ENCODE data around the gene CNRIP1.
"Not testable (repeated sequence)": the region's sequence is repeated elsewhere in the genome, so short reads cannot be mapped to it uniquely, and the experiment has no call there.

Gene CNRIP1

GRCh38 chr2:68319398-68320117 lies at the start of gene CNRIP1:
CNRIP1 (minus strand) TSS chr2:68319949; CDS start chr2:68319400, 549 bp downstream.
- DNase-seq = no peak

DNA sequence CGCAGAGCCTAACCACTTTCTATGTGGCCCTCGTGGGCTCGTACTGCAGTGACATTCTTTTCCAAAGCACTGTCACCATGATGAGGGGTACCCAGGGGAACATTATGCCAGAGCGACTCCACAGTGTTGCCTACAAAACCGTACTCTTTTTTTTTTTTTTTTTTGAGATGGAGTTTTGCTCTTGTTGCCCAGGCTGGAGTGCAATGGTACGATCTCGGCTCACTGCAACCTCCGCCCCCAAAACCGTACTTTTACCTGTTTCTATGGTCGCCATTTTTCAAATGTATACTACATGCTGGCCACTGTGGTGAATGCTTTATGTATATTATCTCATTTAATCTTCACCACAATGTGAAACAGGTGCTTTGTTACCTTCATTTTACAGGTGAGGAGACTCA lies 49.6 kb upstream of the CNRIP1 start:
- DNase-seq = no peak

DNA sequence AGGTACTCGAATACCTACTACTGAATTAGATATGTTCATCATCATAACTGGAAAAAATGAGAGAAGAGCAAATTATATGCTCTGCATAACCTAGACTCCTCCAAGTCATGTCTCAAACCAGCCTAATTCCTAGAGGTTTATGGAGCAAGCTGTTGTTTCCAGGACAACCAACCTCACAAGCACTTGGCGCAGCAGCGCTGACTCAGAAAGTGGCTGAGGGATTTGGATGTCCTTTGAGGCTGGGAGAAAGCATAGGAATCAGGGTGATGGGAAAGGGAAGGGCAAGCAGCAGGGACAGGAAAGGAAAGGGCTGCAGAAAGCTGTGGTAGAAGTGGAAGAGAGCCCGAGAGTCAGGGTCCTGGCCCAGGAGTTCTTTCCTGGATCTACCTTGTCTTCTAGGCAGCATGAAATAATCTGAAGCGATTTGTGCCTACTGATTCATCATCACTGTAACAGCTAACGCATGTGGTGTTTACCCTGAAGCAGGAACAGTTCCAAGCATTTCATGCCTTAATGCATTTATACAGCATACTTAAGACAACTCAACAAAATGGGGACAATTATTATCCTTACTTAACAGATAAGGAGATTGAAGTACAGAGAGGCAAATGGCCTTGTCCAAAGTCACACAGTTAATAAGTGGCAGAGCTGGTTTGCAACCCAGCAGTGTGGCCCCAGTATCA lies 49.0 kb upstream of the CNRIP1 start:
- no peak for DNase-seq

DNA sequence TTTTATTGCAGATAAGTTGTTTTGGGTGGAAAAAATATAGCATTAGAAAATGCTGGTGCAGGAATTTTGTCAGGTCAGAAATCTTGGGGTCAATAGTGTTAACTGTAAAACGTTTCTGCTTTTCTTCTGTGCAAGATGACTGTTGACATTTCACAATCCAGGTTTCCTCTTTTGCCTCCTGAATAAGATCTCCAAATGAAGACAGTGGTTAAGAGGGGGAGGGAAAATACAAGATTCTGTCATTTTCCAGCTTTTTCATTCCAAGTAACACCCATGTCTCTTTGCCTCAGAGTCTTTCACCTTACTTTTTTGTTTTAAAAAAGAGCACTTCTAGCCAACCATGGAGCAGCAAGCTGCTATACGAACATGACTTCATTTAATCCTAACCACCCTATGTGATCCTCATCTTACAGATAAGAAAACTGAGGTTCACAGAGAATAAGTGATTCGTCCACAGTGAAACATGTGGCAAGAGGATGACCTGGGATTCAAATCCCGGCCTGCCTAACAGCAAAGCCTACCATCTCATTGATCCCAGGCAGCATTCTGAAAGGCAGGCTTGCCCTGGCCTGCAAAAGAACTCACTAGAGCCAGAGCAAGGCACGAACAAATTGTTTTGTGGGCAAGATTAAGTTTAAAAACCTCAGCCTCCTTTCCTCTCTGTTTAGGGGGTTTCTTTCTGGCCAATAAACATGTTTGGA lies 48.4 kb upstream of the CNRIP1 start:
- no peak for DNase-seq

DNA sequence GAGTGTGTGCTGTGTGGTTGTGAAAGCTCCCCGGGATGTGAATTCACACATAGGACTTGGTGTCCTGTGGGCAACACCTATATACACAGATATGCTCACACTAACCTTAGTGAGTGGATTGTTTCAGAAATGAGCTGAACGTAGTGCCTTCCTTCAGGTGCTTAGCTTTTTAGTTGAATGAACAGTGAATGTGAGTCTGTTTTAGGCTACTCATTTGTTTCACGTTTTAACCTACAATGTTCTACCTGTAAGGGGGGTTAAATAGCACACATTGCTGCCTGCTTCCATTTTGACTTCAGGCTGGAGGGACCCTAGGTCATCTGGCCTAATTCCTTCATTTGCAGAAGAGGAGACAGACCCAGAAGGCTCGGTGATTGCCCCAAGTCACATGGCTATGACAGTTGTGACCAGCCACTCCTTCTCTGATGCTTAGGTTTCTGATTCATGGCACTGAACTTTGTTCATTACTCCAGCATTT lies 46.4 kb upstream of the CNRIP1 start:
- DNase-seq = no peak

GRCh38 chr2:68365087-68365486 lies 45.3 kb upstream of the CNRIP1 start, which contains the start of gene PLEK:
PLEK (plus strand) TSS chr2:68365282; CDS start chr2:68365352, 70 bp downstream.
- DNase-seq = no peak

DNA sequence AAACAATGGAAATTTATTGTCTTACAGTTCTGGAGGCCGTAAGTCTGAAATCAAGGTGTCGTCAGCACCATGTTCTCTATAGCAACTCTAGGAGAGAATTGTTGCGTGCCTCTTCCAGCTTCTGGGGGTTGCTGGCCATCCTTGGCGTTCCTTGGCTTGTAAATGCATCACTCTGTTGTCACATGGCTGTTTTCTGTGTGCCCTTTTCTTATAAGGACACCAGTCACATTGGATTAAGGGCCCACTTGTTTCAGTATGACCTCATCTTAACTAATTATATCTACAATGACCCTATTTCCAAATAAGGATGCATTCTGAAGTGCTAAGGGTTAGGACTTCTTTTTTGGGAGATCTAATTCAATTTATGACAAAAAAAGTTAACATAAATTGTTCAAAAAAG lies 44.0 kb upstream of the CNRIP1 start:
- DNase-seq = no peak

DNA sequence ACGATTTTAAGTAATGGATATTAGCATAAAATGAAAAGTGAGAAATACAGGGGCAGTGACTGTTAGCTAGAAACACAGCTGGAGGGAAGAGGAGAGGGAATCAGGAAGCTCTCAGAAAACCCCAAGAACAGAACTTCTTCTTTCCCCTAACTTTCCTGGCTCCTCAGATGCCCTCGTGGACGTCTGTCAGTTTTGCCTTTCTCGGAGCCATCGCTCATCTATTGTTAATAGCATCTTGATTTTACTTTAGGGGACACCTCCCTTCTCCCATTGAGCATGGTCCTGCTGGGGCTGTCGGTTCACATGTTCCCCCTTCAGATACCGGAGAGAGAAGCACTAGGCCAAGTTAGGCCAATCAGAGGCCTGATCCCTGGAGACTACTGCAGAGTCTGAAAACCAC lies 43.0 kb upstream of the CNRIP1 start:
- peak in 1 of 6 experiments; percentile 28 for DNase-seq

GRCh38 chr2:68362069-68362468 lies 42.3 kb upstream of the CNRIP1 start:
- DNase-seq = peak; percentile 38 to 80 (median 64)

DNA sequence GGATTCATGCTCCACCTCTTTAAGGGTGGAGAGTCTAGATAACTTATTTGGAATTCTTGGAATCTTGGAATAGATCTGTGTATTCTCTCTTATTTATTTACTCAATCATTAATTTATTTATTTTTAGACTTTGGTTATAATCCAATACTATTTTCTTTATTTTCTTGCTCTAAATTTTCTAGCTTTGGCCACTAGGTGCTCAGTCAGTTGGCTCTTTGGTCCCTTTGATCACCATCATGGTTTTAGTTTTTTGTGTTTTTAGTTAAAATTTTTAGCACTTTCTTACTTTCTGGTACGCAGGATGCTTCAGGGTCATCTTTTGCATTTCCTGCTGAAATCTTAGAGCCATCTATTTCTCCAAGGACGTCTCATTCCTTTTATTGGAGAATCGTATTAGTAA lies 40.1 kb upstream of the CNRIP1 start:
- DNase-seq = no peak

DNA sequence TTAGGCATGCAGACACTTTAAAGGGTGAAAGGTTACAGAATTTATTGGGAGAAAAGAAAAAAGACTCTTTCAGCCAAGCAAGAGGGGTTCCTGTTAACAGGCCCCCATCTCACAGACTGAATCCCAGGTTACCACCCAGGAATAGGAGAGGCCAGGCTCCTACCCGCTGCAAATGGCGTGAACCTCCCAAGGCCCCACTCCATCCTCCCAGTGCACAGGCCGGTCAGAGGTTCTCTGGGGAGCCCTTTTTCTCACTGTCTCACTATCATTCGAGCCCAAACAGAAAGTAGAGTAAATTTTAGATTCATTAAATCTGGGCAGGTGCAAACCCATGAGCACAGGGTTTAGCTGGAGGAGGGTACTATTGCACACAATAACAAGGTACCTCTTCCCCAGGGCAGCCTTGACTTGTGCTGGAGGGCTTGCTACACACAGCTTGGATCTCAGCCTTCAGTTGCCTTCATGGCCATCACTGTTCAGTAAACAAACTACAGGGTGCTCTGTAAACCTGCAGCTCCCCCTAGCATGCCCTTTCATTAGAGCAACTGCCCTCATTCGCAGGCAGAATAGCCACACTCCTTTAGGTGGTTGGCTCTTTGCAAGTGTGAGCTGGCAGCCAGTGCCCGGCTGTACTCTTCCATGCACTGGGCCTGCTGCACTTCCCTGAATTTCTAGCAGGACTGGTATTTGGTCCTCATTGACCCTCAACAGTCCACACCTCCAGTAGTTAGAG lies 38.0 kb upstream of the CNRIP1 start:
- DNase-seq = no peak

DNA sequence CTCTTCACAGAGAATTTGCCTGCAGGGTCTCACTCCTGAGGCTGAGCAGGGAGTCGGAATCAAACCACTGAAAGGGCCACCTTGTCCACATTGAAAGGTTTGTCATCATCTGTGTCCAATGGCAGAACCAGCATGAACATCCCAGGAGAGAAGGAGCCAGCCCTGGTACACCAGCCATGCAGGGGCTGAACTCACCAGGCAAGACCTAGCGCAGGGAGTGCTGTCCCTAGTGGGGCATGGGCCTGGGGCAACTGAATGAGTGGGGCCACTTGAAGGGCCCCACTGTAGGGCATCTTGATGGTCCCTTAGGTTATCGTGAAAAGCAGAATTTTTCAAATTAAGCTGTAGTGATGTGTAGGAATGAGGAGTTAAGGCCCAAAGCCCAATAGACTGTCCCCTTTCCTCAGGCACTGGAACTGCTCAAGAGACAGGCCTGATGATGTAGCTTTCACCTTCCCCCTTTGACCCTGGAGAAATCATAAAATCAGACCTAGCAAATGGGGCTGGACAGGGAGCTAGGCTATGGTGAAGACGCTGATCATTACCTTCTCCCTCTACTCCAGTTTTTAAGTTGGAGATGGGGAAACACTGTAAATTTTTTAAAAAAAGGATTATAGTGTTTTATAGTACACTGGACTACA lies 37.0 kb upstream of the CNRIP1 start:
- no peak for DNase-seq

GRCh38 chr2:68352651-68353391 lies 33.1 kb upstream of the CNRIP1 start:
- no peak for DNase-seq

DNA sequence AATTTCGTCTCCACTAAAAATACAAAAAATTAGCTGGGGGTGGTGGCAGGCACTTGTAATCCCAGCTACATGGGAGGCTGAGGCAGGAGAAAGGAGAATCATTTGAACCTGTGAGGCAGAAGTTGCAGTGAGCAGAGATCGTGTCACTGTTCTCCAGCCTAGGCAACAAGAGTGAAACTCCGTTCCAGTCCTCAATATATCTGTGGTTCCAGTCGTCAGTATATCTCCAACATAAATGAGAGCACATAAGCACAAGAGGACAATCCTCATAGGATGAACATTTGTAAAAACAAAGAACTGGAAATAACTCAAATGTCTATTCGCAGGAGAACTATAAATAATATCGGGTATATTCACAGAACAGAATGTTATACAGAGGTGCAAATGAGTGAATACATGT lies 32.2 kb upstream of the CNRIP1 start:
- DNase-seq = no peak

DNA sequence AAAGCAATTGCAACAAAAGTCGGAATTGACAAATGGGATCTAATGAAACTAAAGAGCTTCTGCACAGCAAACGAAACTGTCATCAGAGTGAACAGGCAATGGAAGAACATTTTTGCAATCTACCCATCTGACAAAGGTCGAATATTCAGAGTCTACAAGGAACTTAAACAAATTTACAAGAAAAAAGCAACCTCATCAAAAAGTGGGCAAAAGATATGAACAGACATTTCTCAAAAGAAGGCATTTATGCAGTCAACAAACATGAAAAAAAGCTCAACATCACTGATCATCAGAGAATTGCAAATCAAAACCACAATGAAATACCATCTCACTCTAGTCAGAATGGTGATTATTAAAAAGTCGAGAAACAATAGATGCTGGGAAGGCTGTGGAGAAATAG lies 29.3 kb upstream of the CNRIP1 start:
- not testable (repeated sequence) for DNase-seq

GRCh38 chr2:68345129-68345875 lies 25.6 kb upstream of the CNRIP1 start:
- DNase-seq = no peak

DNA sequence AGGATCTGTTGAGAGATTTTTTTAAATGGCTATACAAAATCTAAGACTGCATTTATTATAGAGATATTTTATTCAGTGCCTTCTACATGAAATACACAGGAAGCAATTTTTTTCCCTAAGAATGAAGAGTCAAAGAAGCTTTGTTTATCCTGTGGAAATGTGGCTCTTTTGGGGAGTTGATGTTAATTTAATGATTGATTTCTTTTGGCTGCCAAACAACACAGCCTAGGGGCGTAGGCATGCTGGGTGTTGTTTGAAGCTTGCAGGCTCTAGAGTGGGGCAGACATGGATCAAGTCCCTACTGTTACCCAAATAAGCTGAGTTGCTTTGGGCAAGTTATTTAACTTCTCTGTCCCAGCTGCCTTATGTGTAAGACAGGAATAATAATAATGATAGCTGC lies 24.3 kb upstream of the CNRIP1 start:
- no peak for DNase-seq

DNA sequence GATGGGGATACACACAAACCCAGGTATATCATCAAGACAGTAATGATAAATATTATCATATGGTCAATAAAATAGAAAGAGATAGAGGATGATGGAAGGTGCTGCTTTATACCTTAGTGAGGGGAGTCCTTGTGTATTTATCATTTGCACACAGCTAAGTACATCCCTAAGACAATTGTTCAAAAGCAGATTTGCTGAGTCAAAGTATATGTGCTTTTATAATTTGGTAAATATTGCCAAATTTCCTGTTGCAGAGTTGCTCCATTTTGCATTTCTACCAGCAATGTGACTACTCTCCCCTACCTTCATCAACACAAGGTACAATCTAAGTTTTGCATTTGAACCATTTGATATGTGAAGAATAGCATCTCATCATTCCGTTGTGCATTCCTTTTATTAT lies 22.7 kb upstream of the CNRIP1 start:
- DNase-seq = no peak

GRCh38 chr2:68341583-68341982 lies 21.8 kb upstream of the CNRIP1 start:
- DNase-seq = no peak

GRCh38 chr2:68341062-68341329 lies 21.2 kb upstream of the CNRIP1 start:
- DNase-seq = no peak
